ENCODE results near the gene SCGN. TPM values are rescaled to one million over a fixed set of nuclear protein-coding genes. Genes with fewer than 3 reads are reported as not detected.

Gene SCGN
- total and polyA plus RNA-seq, 2 of the 13 experiments (the other 11 are each of a cell fraction or from before 2014, with no cell fraction given) = 2.9 to 29.0 TPM

GRCh38 chr6:25637211-25637610 lies 14.8 kb upstream of the SCGN start (continued):
- TF ChIP-seq ZNF30 (CRISPR knock-in tag; IDR thresholded peaks at IDR 0.05) = no peak
- TF ChIP-seq SRY (CRISPR knock-in tag; IDR thresholded peaks at IDR 0.05) = no peak
- TF ChIP-seq ZNF704 (CRISPR knock-in tag; IDR thresholded peaks at IDR 0.05; ENCODE audit: borderline replicate concordance) = no peak
- no peak for TF ChIP-seq ZBTB42 (CRISPR knock-in tag; IDR thresholded peaks at IDR 0.05)

- peak; percentile 6 for ATAC-seq
- WGBS (ENCODE audit: low lambda C conversion rate) = 39% methylated on average over 4 of the region's 4 CpGs
- POLR2A ChIA-PET = no interaction called here
- TF ChIP-seq PAXIP1 (CRISPR knock-in tag; conservative IDR thresholded peaks at IDR 0.05) (no peak), PAWR (CRISPR knock-in tag; IDR thresholded peaks at IDR 0.05; ENCODE audit: borderline replicate concordance) (no peak), EHMT2 (IDR thresholded peaks at IDR 0.05; ENCODE audit: borderline replicate concordance, low read depth, low read length) (peak; percentile 16; the same call in 1 of the 2 replicates), FOXP4 (CRISPR knock-in tag; IDR thresholded peaks at IDR 0.05) (no peak), THAP11 (CRISPR knock-in tag; IDR thresholded peaks at IDR 0.05) (no peak), IRF1 (CRISPR knock-in tag; IDR thresholded peaks at IDR 0.05; ENCODE audit: low read depth) (no peak), MIXL1 (CRISPR knock-in tag; IDR thresholded peaks at IDR 0.05) (peak; percentile 32; the same call in 1 of the 2 replicates)
- TF ChIP-seq, protein P1, sequence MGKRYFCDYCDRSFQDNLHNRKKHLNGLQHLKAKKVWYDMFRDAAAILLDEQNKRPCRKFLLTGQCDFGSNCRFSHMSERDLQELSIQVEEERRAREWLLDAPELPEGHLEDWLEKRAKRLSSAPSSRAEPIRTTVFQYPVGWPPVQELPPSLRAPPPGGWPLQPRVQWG (CRISPR knock-in tag; IDR thresholded peaks at IDR 0.05; ENCODE audit: borderline replicate concordance, low read depth) = no peak
Measured at GRCh38 chr6:25637960-25638434, 14.0 kb upstream of the SCGN start.

More at GRCh38 chr6:25637960-25638434, 14.0 kb upstream of the SCGN start:
- Histone ChIP-seq H2AFZ (ENCODE audit: low read length) (no peak overlapping the region), H3K4me1 (ENCODE audit: insufficient read depth, low read length) (peaks cover 89% of the 10 kb centered on the region), H3K27ac (ENCODE audit: extremely low read length, insufficient read depth, low read length) (peak overlapping the region; percentile 73), H3K4me3 (replicated peaks in 1 of 3; ENCODE audit: insufficient read depth in 1 of 3, low read depth in 2 of 3, low read length in 3 of 3) (no peak overlapping the region), H3K79me2 (ENCODE audit: insufficient read depth, low read length) (no peaks in the 10 kb centered on the region), H4K20me1 (ENCODE audit: insufficient read depth, low read length) (no peaks in the 10 kb centered on the region), H3K27me3 (ENCODE audit: control insufficient read depth in 1 of 2, insufficient read depth in 2 of 2, low read length in 2 of 2) (no peaks in the 10 kb centered on the region), H3K9ac (ENCODE audit: insufficient read depth, low read depth, low read length) (no peak overlapping the region), H3K36me3 (replicated peaks in 1 of 2; ENCODE audit: control insufficient read depth in 1 of 2, insufficient read depth in 2 of 2, low read length in 2 of 2) (no peaks in the 10 kb centered on the region), H3K4me2 (ENCODE audit: low read depth, low read length) (no peak overlapping the region), H3K9me3 (ENCODE audit: low read length) (no peaks in the 10 kb centered on the region)
- DNase-seq (ENCODE audit: low spot score) = peak; percentile 38
- BruUV-seq (replicated peaks) = no TSS peak
- intact Hi-C loops (cut with micrococcal nuclease; ENCODE audit: unreplicated experiment) = loop anchor here (5.0 kb wide), 1 partner anchor 79 kb away; no protein-coding TSS in a partner anchor
- CTCF ChIA-PET (ENCODE audit: low intra/inter-chr PET ratio, low total read pairs) = no interaction called here
- FAIRE-seq = no peak
- in situ Hi-C loops (cut with HindIII; ENCODE audit: extremely low pct_ligation_motif_present, low pct_unique_long_range_greater_than_20kb) = no loop called here
